Measurements from ENCODE around the gene KLHL41.
"Not testable (repeated sequence)": the region's sequence is repeated elsewhere in the genome, so short reads cannot be mapped to it uniquely, and the experiment has no call there.

KLHL41 gene

GRCh38 chr2:169572189-169572588 is 62.7 kb downstream of the KLHL41 start:
- no peak for DNase-seq (ENCODE audit: low read depth in 2 of 2)

DNA sequence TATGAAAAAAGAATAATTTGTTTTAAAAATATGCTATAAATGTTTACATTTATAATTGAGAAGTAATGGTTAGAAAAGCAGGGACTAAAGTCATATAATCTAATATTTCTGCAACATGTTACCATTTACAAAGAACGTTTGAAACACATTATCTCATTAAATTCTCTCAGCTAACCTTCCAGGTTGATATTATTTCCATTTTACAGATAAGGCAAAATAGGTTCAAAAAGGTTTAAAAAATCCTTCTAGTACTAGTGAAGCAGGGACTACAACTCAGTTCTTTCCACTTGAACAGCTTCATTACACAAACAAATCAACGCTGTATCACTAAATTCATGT is 63.3 kb downstream of the KLHL41 start:
- no peak for DNase-seq (ENCODE audit: low read depth in 2 of 2)

DNA sequence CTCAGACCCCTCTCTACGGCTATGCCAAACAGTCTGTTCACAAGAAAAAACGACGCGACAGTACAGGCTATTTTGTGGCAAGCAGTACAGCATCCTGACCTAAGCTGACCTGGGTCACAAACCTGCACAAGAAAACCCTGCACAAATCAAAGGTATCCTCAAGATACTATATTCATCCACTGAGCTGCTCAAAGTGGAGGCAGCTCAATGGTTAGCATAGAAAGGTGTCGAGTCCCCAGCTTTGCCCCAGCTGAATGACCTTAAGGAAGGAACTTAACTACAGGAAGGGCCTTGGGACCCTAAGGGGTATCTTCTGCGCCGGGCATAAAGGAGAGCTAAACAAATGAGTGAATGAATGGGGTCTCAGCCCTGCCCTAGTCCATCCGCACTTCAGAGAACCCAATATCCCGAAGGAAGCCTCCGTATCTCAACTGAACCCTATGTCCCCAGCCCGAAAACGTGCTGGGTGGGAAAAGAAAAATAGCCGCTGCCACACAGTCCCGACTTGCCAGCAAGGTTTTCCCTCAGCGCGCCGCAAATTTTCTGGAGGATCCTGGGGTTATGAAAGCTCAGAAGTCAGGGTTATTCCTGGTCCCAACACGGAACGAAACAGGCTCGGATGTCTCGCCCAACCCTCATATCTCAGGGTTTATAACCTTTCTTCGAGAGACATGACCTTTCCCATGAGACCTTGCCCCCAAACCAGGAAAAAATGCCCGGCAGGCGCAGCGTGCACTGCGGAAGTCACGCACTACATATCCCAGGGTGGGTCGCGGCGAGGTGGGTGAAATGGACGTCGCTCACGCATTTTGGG is 63.9 kb downstream of the KLHL41 start, which contains the start of gene FASTKD1:
Gene FASTKD1, minus strand, starts transcription at position 706 of the 814 bp plus-strand sequence. CDS start 1,836 bp downstream, outside the sequence.
- peak; percentile 72 to 81 for DNase-seq (ENCODE audit: low read depth in 2 of 2)

- no peak for DNase-seq (ENCODE audit: low read depth in 2 of 2)
Measured at GRCh38 chr2:169573974-169574299, 64.4 kb downstream of the KLHL41 start.

- DNase-seq (ENCODE audit: low read depth in 2 of 2) = not testable (repeated sequence)
Measured at GRCh38 chr2:169574539-169574938, 65.0 kb downstream of the KLHL41 start.

- not testable (repeated sequence) for DNase-seq (ENCODE audit: low read depth in 2 of 2)
Measured at GRCh38 chr2:169575264-169575663, 65.8 kb downstream of the KLHL41 start.
